HG02610 (cell line): ENCODE measurements around the gene COL5A2.

ENCODE experiments used
- ATAC-seq: cut with Tn5 transposase; IDR thresholded peaks from one replicate; pipeline ENCODE4 v1.9.1; 2021; ENCODE audit warnings: mild to moderate bottlenecking, moderate library complexity; ENCODE audit not compliant: unreplicated experiment

COL5A2 gene

GRCh38 chr2:189056200-189057106 lies 123.1 kb downstream of the COL5A2 start:
- no peak for ATAC-seq

- no peak for ATAC-seq
These were observed 129.3 kb downstream of the COL5A2 start for GRCh38 chr2:189050165-189050712.

GRCh38 chr2:189049709-189050164 lies 129.8 kb downstream of the COL5A2 start:
- no peak for ATAC-seq

GRCh38 chr2:189048189-189048588 lies 131.4 kb downstream of the COL5A2 start:
- ATAC-seq = no peak

- no peak for ATAC-seq
These were observed 132.2 kb downstream of the COL5A2 start for GRCh38 chr2:189047171-189047888.

- no peak for ATAC-seq
These were observed 133.2 kb downstream of the COL5A2 start for GRCh38 chr2:189046320-189046719.

- no peak for ATAC-seq
These were observed 133.7 kb downstream of the COL5A2 start for GRCh38 chr2:189045836-189046235.

GRCh38 chr2:189037518-189037917 lies 142.0 kb downstream of the COL5A2 start:
- ATAC-seq = no peak

GRCh38 chr2:189024901-189025618 lies 154.5 kb downstream of the COL5A2 start:
- peak; percentile 44 for ATAC-seq

- no peak for ATAC-seq
These were observed 157.1 kb downstream of the COL5A2 start for GRCh38 chr2:189022492-189022891.

- no peak for ATAC-seq
These were observed 157.5 kb downstream of the COL5A2 start for GRCh38 chr2:189022053-189022481.

GRCh38 chr2:189020179-189020578 lies 159.4 kb downstream of the COL5A2 start:
- ATAC-seq = no peak

GRCh38 chr2:189018631-189019030 lies 160.9 kb downstream of the COL5A2 start:
- no peak for ATAC-seq

GRCh38 chr2:189016311-189016861 lies 163.2 kb downstream of the COL5A2 start:
- no peak for ATAC-seq

- ATAC-seq = no peak
These were observed 164.2 kb downstream of the COL5A2 start for GRCh38 chr2:189015359-189015758.

GRCh38 chr2:189014449-189015138 lies 165.0 kb downstream of the COL5A2 start:
- ATAC-seq = no peak

- no peak for ATAC-seq
These were observed 165.7 kb downstream of the COL5A2 start for GRCh38 chr2:189013671-189014448.

- no peak for ATAC-seq
These were observed 166.5 kb downstream of the COL5A2 start for GRCh38 chr2:189013031-189013430.

GRCh38 chr2:189012351-189012750 lies 167.2 kb downstream of the COL5A2 start:
- ATAC-seq = no peak
